ENCODE results near the gene TAS1R2.

GRCh38 chr1:18907021-18907916, 47.8 kb upstream of the TAS1R2 start:
- no peak for TF ChIP-seq POLR2A (IDR thresholded peaks at IDR 0.05)
- TF ChIP-seq CTCF (IDR thresholded peaks at IDR 0.05): peak; percentile 75 to 97 (median 84)

All from adrenal gland (tissue), 5 donors.